ENCODE measurements around the gene RPSA. TPM values are rescaled to one million over a fixed set of nuclear protein-coding genes. Genes with fewer than 3 reads are reported as not detected.

RPSA gene
- total RNA-seq, 4 donors from 2014 or later, result 824 to 1,988 (median 1,203) TPM

GRCh38 chr3:39381432-39381831, 25.1 kb upstream of the RPSA start:
- intact Hi-C loops (cut with DNase I; ENCODE audit: low total_unique reads), result no loop called here
- H3K9me3 ChIP-seq, result no peaks in the 10 kb centered on the region
- H3K4me3 ChIP-seq, result no peak overlapping the region
- peaks cover 0 to 4% of the 10 kb centered on the region in 2 donors for H3K4me1 ChIP-seq
- TF ChIP-seq POLR2A (IDR thresholded peaks at IDR 0.05), result no peak
- TF ChIP-seq CTCF (IDR thresholded peaks at IDR 0.05), result no peak
- no peak overlapping the region for H3K27ac ChIP-seq
- DNase-seq, result no peak
- H3K27me3 ChIP-seq, result no peaks in the 10 kb centered on the region
- H3K36me3 ChIP-seq, result no peaks in the 10 kb centered on the region

GRCh38 chr3:39383045-39383880, 23.3 kb upstream of the RPSA start, which contains the start of gene SLC25A38:
Gene SLC25A38, plus strand, starts transcription at chr3:39383370. Its CDS starts 355 bp downstream, at chr3:39383725.
- Histone ChIP-seq H3K9me3 (no peaks in the 10 kb centered on the region), H3K4me3 (peak within 1 kb of the TSS; percentile 78 to 87), H3K4me1 (peaks cover 0 to 5% of the 10 kb centered on the region in 2 donors), H3K27ac (peak within 1 kb of the TSS; percentile 85 to 89), H3K27me3 (no peaks in the 10 kb centered on the region), H3K36me3 (no peaks in the 10 kb centered on the region)
- peak in 3 of 4 experiments; percentile 22 to 46 (median 42) for TF ChIP-seq CTCF (IDR thresholded peaks at IDR 0.05)
- peak in 1 of 2 donors; percentile 40 for TF ChIP-seq POLR2A (IDR thresholded peaks at IDR 0.05)
- DNase-seq, result peak; percentile 76 to 80
- intact Hi-C loops (cut with DNase I; ENCODE audit: low total_unique reads), result no loop called here

GRCh38 chr3:39383881-39384664, 22.4 kb upstream of the RPSA start:
- DNase-seq, result peak; percentile 94 to 95
- intact Hi-C loops (cut with DNase I; ENCODE audit: low total_unique reads), result no loop called here
- Histone ChIP-seq H3K9me3 (no peaks in the 10 kb centered on the region), H3K27me3 (no peaks in the 10 kb centered on the region), H3K4me3 (peak overlapping the region; percentile 78 to 87), H3K36me3 (no peaks in the 10 kb centered on the region), H3K27ac (peak overlapping the region; percentile 85 to 89), H3K4me1 (peaks cover 0 to 5% of the 10 kb centered on the region in 2 donors)
- TF ChIP-seq POLR2A (IDR thresholded peaks at IDR 0.05) (peak; percentile 84 to 93), CTCF (IDR thresholded peaks at IDR 0.05) (peak in 3 of 4 experiments; percentile 8 to 44 (median 29))

- no peak for TF ChIP-seq POLR2A (IDR thresholded peaks at IDR 0.05)
- TF ChIP-seq CTCF (IDR thresholded peaks at IDR 0.05), result no peak
- peaks cover 0 to 5% of the 10 kb centered on the region in 2 donors for H3K4me1 ChIP-seq
- H3K4me3 ChIP-seq, result peak overlapping the region; percentile 78 to 87
- H3K27ac ChIP-seq, result peak overlapping the region; percentile 85 to 89
- no peaks in the 10 kb centered on the region for H3K36me3 ChIP-seq
- no peaks in the 10 kb centered on the region for H3K9me3 ChIP-seq
- H3K27me3 ChIP-seq, result no peaks in the 10 kb centered on the region
- DNase-seq, result no peak
- intact Hi-C loops (cut with DNase I; ENCODE audit: low total_unique reads), result no loop called here
Measured at GRCh38 chr3:39384665-39385000, 21.9 kb upstream of the RPSA start.
